Peyer's patch (tissue), 4 donors: ENCODE results near the gene PDK2. TPM values are rescaled to one million over a fixed set of nuclear protein-coding genes. Genes with fewer than 3 reads are reported as not detected.

Experiments used
- DNase-seq, 3 donors: peaks; one replicate each; pipeline ENCODE4 v3.0.0-alpha.2; 2017 to 2019
- H3K27ac ChIP-seq, 4 donors: fragments of 200-600 bp; sonication (generic); one replicate each; pipeline ENCODE4 v1.5.1; 2016 to 2019
- H3K27me3 ChIP-seq, 2 donors: fragments of 200-600 bp; sonication (generic); one replicate each; pipeline ENCODE4 v1.5.1; 2019
- H3K36me3 ChIP-seq, 3 donors: fragments of 200-600 bp; sonication (generic); one replicate each; pipeline ENCODE4 v1.5.1; 2016 to 2019
- H3K4me1 ChIP-seq, 4 donors: fragments of 200-600 bp; sonication (generic); one replicate each; pipeline ENCODE4 v1.5.1; 2016 to 2019
- H3K4me3 ChIP-seq, 4 donors: fragments of 200-600 bp; sonication (generic); 1 replicate in 3 of 4; 2 replicates in 1 of 4; pipeline ENCODE4 v1.5.1; 2016 to 2019; ENCODE audit warnings: mild to moderate bottlenecking in 1 of 4
- H3K9me3 ChIP-seq, 4 donors: fragments of 200-600 bp; sonication (generic); one replicate each; pipeline ENCODE4 v1.5.1; 2016 to 2019; ENCODE audit warnings: mild to moderate bottlenecking in 1 of 4
- CTCF ChIP-seq, 6 experiments: fragments of 450-650 bp in 4 of 6; fragments of 200-600 bp in 2 of 6; sonication (generic) in 1 of 6; IDR thresholded peaks; one replicate each; pipeline ENCODE4 v1.5.1; 2017 to 2019; ENCODE audit warnings: antibody characterized with exemption in 6 of 6, mild to moderate bottlenecking in 3 of 6, moderate library complexity in 1 of 6
- POLR2A ChIP-seq, 2 donors: fragments of 450-650 bp; IDR thresholded peaks; one replicate each; pipeline ENCODE4 v1.5.1; 2017; ENCODE audit warnings: antibody characterized with exemption in 2 of 2, mild to moderate bottlenecking in 2 of 2, moderate library complexity in 2 of 2
- total RNA-seq, 4 donors: library from RNA; depleted of rRNA; stranded (reverse); fragments of >200 nt; gene quantifications; one replicate each; pipeline ENCODE4 v1.1.0, GENCODE V29; 2016

The PDK2 gene
- total RNA-seq, 4 donors from 2014 or later, result 23.1 to 283 (median 164) TPM

GRCh38 chr17:50122945-50123344, 27.8 kb downstream of the PDK2 start:
- no peak overlapping the region for H3K27ac ChIP-seq
- no peaks in the 10 kb centered on the region for H3K27me3 ChIP-seq

GRCh38 chr17:50123649-50124349, 28.6 kb downstream of the PDK2 start:
- Histone ChIP-seq H3K4me1 (peaks cover 0 to 13% (median under 1%) of the 10 kb centered on the region in 4 donors), H3K27ac (peak overlapping the region in 1 of 4 donors; percentile 52), H3K9me3 (no peaks in the 10 kb centered on the region), H3K4me3 (no peak overlapping the region), H3K27me3 (peaks cover 0 to under 1% of the 10 kb centered on the region in 2 donors), H3K36me3 (no peaks in the 10 kb centered on the region)
- no peak for DNase-seq
- no peak for TF ChIP-seq CTCF (IDR thresholded peaks at IDR 0.05)
- no peak for TF ChIP-seq POLR2A (IDR thresholded peaks at IDR 0.05)

More at GRCh38 chr17:50122945-50123344, 27.8 kb downstream of the PDK2 start:
- peaks cover 0 to 7% (median 0%) of the 10 kb centered on the region in 4 donors for H3K4me1 ChIP-seq
- H3K4me3 ChIP-seq, result no peak overlapping the region
- H3K9me3 ChIP-seq, result no peaks in the 10 kb centered on the region
- TF ChIP-seq POLR2A (IDR thresholded peaks at IDR 0.05), result no peak
- TF ChIP-seq CTCF (IDR thresholded peaks at IDR 0.05), result no peak
- no peaks in the 10 kb centered on the region for H3K36me3 ChIP-seq
- no peak for DNase-seq

- Histone ChIP-seq H3K4me1 (peaks cover 0 to 30% (median 13%) of the 10 kb centered on the region in 4 donors), H3K36me3 (no peaks in the 10 kb centered on the region), H3K27ac (no peak overlapping the region), H3K4me3 (no peak overlapping the region), H3K27me3 (peaks cover 0 to 11% of the 10 kb centered on the region in 2 donors), H3K9me3 (no peaks in the 10 kb centered on the region)
- DNase-seq, result no peak
- TF ChIP-seq CTCF (IDR thresholded peaks at IDR 0.05), result no peak
- no peak for TF ChIP-seq POLR2A (IDR thresholded peaks at IDR 0.05)
These were observed 30.4 kb downstream of the PDK2 start for GRCh38 chr17:50125420-50125997.

GRCh38 chr17:50127697-50128361, 32.7 kb downstream of the PDK2 start:
- H3K9me3 ChIP-seq, result no peaks in the 10 kb centered on the region
- H3K27me3 ChIP-seq, result peaks cover 0 to 11% of the 10 kb centered on the region in 2 donors
- TF ChIP-seq CTCF (IDR thresholded peaks at IDR 0.05) (no peak), POLR2A (IDR thresholded peaks at IDR 0.05) (no peak)
- H3K4me1 ChIP-seq, result peaks cover 0 to 31% (median 15%) of the 10 kb centered on the region in 4 donors
- no peak for DNase-seq
- H3K4me3 ChIP-seq, result no peak overlapping the region
- no peak overlapping the region for H3K27ac ChIP-seq
- H3K36me3 ChIP-seq, result no peaks in the 10 kb centered on the region

- H3K4me3 ChIP-seq, result peak overlapping the region; percentile 28 to 62 (median 54)
These were observed 33.5 kb downstream of the PDK2 start for GRCh38 chr17:50128441-50129352.

More at GRCh38 chr17:50128441-50129352, 33.5 kb downstream of the PDK2 start:
- H3K9me3 ChIP-seq, result no peaks in the 10 kb centered on the region
- no peak for TF ChIP-seq CTCF (IDR thresholded peaks at IDR 0.05)
- TF ChIP-seq POLR2A (IDR thresholded peaks at IDR 0.05), result no peak
- peaks cover 0 to 11% of the 10 kb centered on the region in 2 donors for H3K27me3 ChIP-seq
- no peaks in the 10 kb centered on the region for H3K36me3 ChIP-seq
- H3K27ac ChIP-seq, result no peak overlapping the region
- no peak for DNase-seq
- H3K4me1 ChIP-seq, result peaks cover 0 to 37% (median 15%) of the 10 kb centered on the region in 4 donors
